Stimulated activated CD4-positive, alpha-beta T cell treated with anti-CD3 and anti-CD28 coated beads, Interleukin-1b, Interleukin-23, amount 100 ng/mL, for 48 hours (primary cell): Measurements from ENCODE around the gene MAGEC2.

ENCODE experiments used
- DNase-seq: peaks from one replicate; pipeline ENCODE4 v3.0.0-alpha.2; 2020

MAGEC2 gene, protein sequence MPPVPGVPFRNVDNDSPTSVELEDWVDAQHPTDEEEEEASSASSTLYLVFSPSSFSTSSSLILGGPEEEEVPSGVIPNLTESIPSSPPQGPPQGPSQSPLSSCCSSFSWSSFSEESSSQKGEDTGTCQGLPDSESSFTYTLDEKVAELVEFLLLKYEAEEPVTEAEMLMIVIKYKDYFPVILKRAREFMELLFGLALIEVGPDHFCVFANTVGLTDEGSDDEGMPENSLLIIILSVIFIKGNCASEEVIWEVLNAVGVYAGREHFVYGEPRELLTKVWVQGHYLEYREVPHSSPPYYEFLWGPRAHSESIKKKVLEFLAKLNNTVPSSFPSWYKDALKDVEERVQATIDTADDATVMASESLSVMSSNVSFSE

GRCh38 chrX:142204522-142205433, at the start of gene MAGEC2:
TSS of gene MAGEC2 (minus strand) at chrX:142205290. CDS start at chrX:142203987, 1,303 bp downstream.
- no peak for DNase-seq

DNA sequence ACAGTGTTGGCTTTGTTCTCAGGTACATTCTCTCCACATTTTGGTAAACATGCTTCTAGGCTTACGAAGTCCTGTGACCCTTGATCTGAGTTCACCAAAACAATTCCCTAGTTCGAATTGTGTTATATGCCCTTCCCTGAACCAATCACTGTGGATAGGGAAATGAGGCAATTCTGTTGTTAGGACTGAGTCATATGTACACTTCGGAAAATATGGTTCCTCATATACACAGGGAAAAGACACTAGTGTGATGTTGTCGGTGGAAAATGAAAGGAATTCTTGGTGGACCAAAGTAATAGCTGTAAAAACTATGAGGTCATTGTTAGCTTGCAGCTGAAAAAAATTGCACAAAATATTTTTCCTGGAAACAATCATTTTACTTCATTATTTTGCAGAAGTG, 46.6 kb upstream of the MAGEC2 start:
- no peak for DNase-seq

GRCh38 chrX:142251202-142251601, 46.1 kb upstream of the MAGEC2 start:
- DNase-seq, result no peak

DNA sequence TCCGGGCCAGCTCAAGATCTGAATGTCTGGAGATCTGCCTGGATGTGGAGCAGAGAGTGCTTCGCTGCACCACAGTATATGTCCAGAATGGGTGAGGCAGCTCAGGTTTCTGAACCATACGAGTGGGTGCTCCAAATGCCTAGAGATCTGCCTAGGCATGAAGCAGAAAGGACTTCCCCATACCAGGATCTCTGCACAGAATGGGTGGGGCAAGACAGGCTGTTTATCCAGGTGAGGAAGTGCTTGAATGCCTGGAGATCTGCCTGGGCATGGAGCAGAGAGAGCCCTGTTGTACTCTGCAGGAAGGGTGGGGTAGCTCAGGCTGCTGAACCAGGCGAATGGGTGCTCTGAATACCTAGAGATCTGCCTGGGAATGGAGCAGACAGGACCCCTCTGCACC, 45.4 kb upstream of the MAGEC2 start:
- DNase-seq, result no peak

DNA sequence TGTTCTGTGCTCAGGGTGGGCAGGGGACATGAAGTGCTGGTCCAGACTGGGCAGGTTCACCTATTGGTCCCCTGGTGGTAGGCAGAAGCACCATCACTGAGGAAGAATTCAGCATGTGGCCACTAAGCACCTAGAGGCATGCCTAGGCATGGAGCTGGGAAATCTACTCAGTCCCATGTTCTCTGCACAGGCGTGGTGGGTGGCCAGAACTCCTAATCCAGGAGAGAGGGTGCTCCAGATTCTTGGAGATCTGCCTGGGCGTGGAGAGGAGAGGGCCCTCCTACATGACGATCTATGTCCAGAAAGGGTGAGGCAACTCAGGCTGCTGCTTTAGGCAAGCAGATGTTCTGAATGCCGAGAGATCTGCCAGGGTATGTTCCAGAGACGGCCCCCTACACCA, 44.6 kb upstream of the MAGEC2 start:
- DNase-seq, result no peak

DNA sequence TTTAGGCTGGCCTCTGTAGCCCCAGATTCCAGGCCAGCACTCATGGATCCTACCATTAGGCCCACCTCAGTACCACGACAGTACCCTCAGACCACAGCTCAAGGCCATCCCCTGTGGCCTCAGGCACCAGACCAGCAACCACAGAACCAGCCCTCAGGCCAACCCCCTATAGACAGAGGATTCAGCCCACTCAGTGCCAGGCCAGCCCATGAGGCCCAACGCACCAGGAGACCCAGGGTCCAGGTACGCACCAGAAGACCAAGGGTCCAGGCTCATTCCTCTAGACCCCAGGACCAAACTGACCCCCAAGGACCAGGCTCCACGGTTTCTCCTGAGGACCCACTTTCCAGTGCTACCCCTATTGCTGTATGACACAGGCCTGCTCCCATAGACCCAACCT, 39.5 kb upstream of the MAGEC2 start:
- no peak for DNase-seq

DNA sequence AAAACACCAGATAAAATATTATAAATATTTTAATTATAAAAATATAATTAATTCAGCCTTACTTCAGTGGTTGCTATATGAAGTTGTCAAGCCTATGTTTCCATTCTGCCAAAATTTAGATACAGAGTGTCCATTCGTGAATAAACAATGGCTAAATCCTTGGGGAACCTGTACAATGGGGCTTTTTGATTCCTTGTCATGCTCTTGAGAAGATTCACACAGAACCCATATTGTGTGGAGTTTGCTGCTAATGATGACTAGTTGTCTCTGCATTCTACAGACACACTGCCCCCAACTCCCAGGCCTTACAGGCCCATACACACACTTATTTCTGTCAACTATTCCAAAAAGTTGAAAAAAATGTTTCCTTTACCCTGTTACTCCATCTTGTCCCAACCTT, 33.4 kb upstream of the MAGEC2 start:
- no peak for DNase-seq

GRCh38 chrX:142233400-142233799, 28.3 kb upstream of the MAGEC2 start:
- DNase-seq, result no peak

GRCh38 chrX:142214081-142214480, 9.0 kb upstream of the MAGEC2 start:
- DNase-seq, result no peak

GRCh38 chrX:142201113-142201512, 4.0 kb downstream of the MAGEC2 start:
- no peak for DNase-seq

DNA sequence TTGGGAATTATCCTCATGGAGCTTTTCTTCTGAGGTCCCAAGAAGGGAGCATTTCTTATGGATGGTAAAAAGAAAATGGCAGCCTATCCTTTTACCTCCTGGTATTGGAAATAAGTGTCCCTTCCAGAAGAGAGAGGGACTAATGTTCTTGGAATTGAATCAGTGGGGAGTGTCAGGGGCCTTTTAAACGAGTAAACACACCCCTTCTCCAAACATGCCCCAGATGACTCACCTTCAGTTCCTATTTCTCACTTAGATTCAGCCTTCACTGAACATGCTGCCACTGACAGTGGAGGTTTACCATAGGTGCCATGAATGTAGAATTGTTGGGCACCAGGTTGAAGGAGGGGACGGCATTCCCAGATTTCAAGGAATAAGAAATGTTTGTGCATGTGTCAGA, 19.0 kb downstream of the MAGEC2 start:
- DNase-seq, result no peak

GRCh38 chrX:142184756-142185602, 20.1 kb downstream of the MAGEC2 start:
- no peak for DNase-seq

DNA sequence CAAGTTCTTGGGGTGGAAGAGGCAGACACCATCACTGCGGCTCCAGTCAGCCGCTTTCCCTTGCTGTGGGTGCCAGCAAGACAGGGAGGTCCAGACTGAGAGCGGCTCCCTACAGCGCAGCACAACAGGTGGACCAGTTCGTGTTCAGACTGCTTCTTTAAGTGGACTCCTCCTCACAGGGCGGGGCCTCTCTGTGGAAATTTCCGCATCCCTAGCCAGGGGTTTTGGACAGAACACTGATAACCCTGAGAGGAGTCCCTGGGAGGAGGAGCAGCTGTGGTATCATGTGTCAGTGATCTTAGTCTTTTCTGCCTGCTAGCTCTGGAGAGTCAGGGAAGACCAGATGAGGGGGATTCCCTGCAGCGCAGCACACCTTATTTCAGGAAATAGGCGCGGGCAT, 48.5 kb downstream of the MAGEC2 start:
- no peak for DNase-seq
